ENCODE results near the gene MEPCE.
"Not testable (repeated sequence)": the region's sequence is repeated elsewhere in the genome, so short reads cannot be mapped to it uniquely, and the experiment has no call there.

MEPCE gene

GRCh38 chr7:100434297-100435144 lies 4.9 kb downstream of the MEPCE start:
- no peak for DNase-seq

GRCh38 chr7:100435401-100436304 lies 6.0 kb downstream of the MEPCE start:
- no peak for DNase-seq

GRCh38 chr7:100437150-100438100 lies 7.8 kb downstream of the MEPCE start:
- DNase-seq: no peak

GRCh38 chr7:100438172-100438571 lies 8.5 kb downstream of the MEPCE start:
- DNase-seq: no peak

GRCh38 chr7:100438731-100439130 lies 9.1 kb downstream of the MEPCE start:
- DNase-seq: not testable (repeated sequence)

- not testable (repeated sequence) for DNase-seq
Observed at GRCh38 chr7:100439244-100439643, 9.6 kb downstream of the MEPCE start.

GRCh38 chr7:100441641-100442535 lies 12.3 kb downstream of the MEPCE start:
- DNase-seq: no peak

- no peak for DNase-seq
Observed at GRCh38 chr7:100443096-100443840, 13.6 kb downstream of the MEPCE start.

- DNase-seq: no peak
Observed at GRCh38 chr7:100444311-100445278, 15.0 kb downstream of the MEPCE start.

GRCh38 chr7:100446040-100446439 lies 16.4 kb downstream of the MEPCE start:
- no peak for DNase-seq

- DNase-seq: not testable (repeated sequence)
Observed at GRCh38 chr7:100447363-100447762, 17.7 kb downstream of the MEPCE start.

- DNase-seq: no peak
Observed at GRCh38 chr7:100449190-100449795, 19.7 kb downstream of the MEPCE start.

- DNase-seq: no peak
Observed at GRCh38 chr7:100452513-100452912, 22.9 kb downstream of the MEPCE start.

GRCh38 chr7:100453854-100454253 lies 24.2 kb downstream of the MEPCE start:
- not testable (repeated sequence) for DNase-seq

GRCh38 chr7:100455206-100455605 lies 25.6 kb downstream of the MEPCE start:
- DNase-seq: no peak

- DNase-seq: no peak
Observed at GRCh38 chr7:100456562-100456961, 26.9 kb downstream of the MEPCE start.

- DNase-seq: no peak
Observed at GRCh38 chr7:100457033-100457432, 27.4 kb downstream of the MEPCE start.

GRCh38 chr7:100464210-100464660 lies 34.6 kb downstream of the MEPCE start, which contains the start of gene SPACDR:
Gene SPACDR (minus strand): TSS chr7:100464260. CDS start chr7:100464025, 235 bp downstream.
- DNase-seq: no peak

GRCh38 chr7:100464791-100465190 lies 35.2 kb downstream of the MEPCE start:
- no peak for DNase-seq

All from NCI-H446 treated with DMSO at 0.1 percent for 48 hours (cell line).